ENCODE results near the gene PAK2.
"Not testable (repeated sequence)": the region's sequence is repeated elsewhere in the genome, so short reads cannot be mapped to it uniquely, and the experiment has no call there.

The PAK2 gene

GRCh38 chr3:196789885-196790359 is 50.3 kb downstream of the PAK2 start:
- no peak for DNase-seq

- no peak for DNase-seq
These were observed 51.0 kb downstream of the PAK2 start for GRCh38 chr3:196790636-196791035.

DNA sequence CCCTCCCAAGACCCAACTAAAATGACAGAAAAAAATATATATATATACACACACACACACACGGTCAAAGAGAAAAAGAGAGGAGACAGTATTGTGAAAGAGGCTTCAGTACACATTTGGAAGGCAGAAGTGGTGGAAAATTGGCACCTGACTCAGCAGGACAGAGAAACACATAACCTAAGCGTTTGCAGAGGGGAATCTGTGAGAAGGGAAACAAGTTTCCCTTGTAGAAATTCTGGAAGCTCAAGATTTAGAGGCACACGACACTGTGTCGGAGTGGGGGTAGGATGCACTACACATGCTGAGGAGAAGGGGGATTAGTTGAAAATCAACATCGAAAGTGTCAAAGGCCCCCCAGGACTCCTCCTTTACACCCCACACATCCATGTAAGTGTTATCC is 53.1 kb downstream of the PAK2 start:
- DNase-seq, result no peak

DNA sequence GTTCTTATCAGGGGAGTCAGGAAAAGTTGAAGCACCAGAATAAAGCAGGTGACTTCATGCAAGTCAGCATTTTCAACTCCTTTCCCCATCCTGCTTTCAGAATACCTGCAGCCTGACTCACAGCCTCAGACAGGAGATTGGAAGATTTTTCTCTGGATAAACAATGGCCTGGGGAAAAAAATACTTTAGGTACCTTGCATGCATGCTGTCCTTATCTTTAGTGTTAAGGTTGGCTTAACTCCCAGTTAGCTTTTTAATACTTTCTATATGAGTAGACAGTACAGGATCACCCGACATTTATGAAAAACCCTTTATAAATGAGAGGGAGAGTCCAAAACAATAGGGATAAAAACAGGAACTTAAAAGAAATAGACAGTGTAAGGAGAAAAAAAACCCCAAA is 53.6 kb downstream of the PAK2 start:
- peak; percentile 82 for DNase-seq

DNA sequence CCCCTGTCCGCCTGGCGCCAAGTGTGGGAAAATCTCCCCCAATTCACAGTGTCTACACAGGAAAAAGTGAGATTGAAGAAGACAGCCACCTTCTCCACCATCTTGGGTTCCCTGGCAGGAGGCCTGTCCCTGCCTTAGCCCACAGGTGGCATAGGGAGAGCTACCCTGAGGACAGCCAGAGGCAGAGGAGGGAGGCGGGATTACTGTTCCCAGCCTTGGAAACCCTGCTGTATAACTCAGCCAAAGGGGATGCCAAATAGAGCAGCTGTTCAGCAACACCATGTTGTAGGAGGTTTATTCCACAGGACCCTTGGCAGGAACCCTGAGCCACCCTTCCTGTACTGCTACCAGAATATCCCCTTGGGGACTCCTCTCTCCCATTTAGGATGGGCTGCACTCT is 54.8 kb downstream of the PAK2 start:
- no peak for DNase-seq

GRCh38 chr3:196796317-196796716 is 56.7 kb downstream of the PAK2 start:
- no peak for DNase-seq

GRCh38 chr3:196800742-196801434 is 61.2 kb downstream of the PAK2 start:
- DNase-seq, result no peak

- no peak for DNase-seq
These were observed 64.3 kb downstream of the PAK2 start for GRCh38 chr3:196803891-196804468.

- no peak for DNase-seq
These were observed 65.1 kb downstream of the PAK2 start for GRCh38 chr3:196804773-196805172.

- no peak for DNase-seq
These were observed 71.4 kb downstream of the PAK2 start for GRCh38 chr3:196810963-196811581.

DNA sequence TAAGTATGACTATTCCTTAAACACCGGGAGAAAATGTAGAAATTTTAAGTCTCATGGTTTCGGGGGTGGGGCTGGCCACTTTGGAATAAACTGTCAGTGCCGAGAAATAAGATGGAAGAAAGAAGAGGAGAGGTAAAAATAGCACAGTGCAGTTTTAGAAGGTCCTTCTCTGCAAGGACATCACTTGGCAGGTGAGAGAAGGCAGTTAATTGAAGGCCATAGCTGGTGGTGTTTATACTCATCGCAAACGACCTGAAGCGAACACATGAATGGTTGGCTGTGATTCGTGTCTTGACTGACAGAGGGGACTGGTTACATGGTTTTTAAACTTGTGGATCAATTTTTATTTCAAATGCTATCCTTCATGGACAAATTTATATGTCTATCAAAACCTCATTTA is 73.2 kb downstream of the PAK2 start:
- no peak for DNase-seq

- DNase-seq, result no peak
These were observed 74.2 kb downstream of the PAK2 start for GRCh38 chr3:196813903-196814302.

- no peak for DNase-seq
These were observed 82.2 kb downstream of the PAK2 start for GRCh38 chr3:196821806-196822355.

DNA sequence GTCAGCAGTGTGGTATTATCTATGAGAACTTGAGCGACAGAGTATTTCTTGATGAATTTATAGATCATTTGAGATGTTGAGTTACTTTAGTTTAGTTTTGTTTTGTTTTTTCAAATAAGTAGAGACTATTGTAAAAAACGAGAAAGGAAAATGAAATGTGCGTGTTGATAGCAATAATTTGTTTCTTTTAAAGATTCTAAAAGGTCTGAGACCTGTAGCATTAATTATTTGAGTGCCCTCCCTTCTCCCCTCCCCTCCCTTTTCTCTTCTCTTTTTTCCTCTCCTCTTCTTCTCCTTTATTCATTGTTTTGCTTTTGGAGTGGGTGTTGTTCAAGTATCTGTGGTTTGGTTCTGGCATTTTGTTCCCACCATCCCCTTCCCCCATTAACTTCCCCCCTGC is 90.0 kb downstream of the PAK2 start:
- not testable (repeated sequence) for DNase-seq

DNA sequence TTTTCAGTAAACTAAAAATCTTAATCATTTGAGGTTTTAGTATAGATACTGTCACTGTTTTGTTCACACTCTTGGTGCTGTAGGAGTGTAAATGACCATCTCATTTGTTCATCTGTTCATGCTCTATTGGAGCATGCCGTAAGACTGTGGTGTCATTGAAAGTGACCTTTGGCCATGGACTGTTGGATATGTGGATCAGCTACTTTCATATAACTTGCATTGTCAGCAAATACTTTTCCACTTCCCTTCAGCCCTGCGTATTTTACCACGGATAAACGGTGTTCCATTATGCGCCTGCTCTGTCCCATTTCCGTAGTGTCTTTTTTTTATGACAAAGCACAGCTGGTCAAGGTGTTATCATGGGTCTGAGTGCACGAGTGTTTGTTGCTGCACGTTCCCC is 95.4 kb downstream of the PAK2 start:
- DNase-seq, result no peak

- DNase-seq, result not testable (repeated sequence)
These were observed 97.0 kb downstream of the PAK2 start for GRCh38 chr3:196836626-196837025.

DNA sequence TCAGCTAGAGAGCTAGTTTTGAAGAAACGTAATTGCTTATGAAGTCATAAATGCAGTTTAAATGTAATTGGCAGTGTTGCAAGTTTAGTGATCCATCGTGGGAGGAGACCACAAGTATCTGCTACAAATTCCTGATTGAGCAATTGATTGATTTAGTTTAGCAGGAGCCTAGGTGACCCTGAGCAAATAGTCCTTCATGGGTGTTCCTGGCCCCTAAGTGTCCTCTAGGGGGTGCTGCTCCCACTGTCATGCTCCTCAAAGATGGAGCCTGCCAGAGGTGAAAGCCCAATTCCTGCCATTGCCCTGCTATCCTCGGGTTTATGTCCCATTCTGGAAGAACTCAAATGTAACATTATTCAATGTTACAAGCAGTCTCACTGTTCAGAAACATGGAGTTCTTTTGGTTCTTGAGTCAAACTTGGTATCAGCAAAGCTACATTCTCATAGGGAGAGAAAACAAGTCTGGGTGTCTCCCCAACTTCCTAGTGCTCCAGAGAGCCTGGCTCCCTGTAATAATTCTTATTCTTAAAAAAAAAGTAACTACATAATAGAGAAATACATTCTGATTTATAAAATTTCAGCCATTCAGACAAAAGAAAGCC is 98.3 kb downstream of the PAK2 start:
- DNase-seq, result peak; percentile 52

DNA sequence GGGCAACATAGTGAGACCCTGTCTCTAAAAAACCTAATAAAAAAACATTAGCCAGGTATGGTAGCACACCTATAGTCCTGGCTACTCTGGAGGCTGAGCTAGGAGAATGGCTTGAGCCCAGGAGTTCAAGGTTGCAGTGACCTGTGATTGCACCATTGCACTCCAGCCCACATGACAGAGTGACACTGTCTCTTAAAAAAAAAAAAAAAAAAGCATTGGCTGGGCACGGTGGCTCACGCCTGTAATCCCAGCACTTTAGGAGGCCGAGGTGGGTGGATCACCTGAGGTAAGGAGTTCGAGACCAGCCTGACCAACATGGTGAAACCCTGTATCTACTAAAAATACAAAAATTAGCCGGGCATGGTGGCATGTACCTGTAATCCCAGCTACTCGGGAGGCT is 99.7 kb downstream of the PAK2 start:
- not testable (repeated sequence) for DNase-seq

- no peak for DNase-seq
These were observed 103.1 kb downstream of the PAK2 start for GRCh38 chr3:196842567-196843434.

DNA sequence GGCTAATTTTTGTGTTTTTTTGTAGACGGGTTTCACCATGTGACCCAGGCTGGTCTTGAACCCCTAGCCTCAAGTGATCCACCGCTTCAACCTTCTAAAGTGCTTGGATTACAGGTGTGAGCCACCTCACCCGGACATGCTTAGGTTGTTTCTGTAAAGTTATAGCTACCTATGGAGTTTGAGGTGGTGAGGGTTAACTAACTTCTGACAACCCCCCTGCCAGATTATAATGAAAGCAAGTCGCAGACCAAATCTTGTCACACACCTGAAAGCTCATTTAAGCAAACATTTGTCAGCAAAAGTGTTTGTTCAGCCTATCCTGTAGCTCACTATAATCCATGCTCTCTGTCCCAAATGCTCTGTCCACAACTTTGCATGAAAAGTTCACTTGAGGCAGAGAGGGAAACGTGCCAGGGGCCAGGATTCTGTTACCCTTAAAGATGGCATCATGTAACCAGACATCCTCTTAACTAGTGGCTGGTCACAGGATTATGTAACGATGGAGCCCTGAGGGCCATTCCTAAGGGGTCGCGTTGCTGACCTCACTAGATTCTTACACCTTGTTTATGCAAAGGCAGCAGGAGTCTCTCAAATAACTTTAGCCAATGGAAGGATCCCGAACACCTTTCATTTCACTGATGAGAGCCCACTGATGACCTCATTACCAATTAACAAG is 103.9 kb downstream of the PAK2 start:
- no peak for DNase-seq

DNA sequence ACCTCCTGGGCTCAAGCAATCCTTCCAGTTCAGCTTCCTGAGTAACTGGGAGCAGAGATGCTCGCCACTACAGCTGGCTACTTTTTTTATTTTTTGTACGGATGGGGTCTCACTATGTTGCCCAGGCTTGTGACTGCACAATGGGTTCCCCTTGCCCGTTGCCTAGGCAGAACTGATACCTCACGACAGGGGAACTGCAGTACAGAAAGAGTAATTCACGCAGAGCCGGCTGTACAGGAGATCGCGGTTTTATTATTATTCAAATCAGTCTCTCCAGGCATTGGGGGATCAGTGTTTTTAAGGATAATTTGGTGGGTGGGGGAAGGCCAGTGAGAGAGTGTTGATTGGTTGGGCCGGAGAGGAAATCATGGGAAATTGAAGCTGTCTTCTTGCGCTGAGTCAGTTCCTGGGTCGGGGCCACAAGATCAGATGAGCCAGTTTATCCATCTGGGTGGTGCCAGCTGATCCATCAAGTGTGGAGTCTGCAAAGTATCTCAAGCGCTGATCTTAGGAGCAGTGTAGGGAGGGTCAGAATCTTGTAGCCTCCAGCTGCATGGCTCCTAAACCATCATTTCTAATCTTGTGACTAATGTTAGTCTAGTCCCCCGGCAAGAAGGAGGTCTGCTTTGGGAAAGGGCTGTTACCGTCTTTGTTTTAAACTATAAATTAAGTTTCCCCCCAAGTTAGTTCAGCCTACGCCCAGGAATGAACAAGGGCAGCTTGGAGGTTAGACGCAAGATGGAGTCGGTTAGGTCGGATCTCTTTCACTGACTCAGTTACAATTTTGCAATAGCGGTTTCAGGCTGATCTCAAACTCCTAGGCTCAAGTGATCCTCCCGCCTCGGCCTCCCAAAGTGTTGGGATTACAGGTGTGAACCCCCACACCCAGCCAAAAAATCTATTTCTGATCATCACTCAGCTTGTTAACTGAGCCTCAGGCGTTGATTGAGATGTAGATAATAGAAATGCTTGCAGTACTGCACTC is 104.9 kb downstream of the PAK2 start:
- DNase-seq, result not testable (repeated sequence)

Measured in fibroblast of skin of right quadriceps (primary cell).